UCSD-AML1 (cell line): ENCODE measurements around the gene ARL4C.
A peak's percentile ranks its signal among the peaks of the same experiment; 100 is the strongest.

ENCODE experiments used
- DNase-seq: peaks from one replicate; lab custom pipeline; 2025; ENCODE audit not compliant: unreplicated experiment; lab: John Stamatoyannopoulos, UW

Gene ARL4C, protein sequence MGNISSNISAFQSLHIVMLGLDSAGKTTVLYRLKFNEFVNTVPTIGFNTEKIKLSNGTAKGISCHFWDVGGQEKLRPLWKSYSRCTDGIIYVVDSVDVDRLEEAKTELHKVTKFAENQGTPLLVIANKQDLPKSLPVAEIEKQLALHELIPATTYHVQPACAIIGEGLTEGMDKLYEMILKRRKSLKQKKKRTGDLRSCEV

DNA sequence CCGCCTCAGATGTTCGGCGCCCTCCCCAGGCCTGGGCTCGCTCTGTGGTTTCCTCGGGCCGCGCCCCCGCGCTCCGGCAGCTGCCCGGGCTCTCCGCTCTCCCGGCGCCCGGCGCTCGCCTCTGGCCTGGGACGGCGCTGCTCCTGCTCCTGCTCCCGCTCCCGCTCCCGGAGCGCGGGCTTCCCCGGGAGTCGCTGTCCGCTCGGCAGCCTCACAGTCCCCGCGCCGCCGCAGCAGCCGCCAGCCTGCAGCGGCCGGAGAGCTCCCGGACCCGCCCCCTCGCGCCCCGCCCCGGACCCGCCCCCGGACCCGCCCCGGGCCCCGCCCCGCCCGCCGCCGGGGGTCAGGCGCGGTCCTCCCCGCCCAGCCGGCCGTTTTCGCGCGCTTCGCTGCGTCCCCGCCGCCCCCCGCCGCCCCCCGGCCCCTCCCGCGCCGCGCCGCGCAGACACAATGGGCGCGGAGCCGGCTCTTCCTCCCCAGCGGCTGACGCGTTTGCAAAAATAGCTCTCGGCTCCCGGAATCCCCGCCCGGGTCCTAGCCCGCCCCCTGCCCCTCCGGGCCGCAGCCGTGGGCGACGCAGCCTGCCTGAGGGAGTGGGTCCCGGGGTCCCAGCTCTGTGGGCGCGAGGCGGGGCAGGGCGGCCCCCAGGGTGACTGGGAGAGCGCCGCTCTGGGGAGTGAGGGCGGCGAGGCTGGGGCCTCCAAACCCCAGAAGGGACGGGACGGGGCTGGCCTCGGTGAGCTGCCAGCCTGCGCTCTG is at the start of gene ARL4C:
TSS of gene ARL4C (minus strand) at position 247 of the 759 bp plus-strand sequence. CDS start 495 bp downstream, outside the sequence.
- DNase-seq: peak; percentile 42

DNA sequence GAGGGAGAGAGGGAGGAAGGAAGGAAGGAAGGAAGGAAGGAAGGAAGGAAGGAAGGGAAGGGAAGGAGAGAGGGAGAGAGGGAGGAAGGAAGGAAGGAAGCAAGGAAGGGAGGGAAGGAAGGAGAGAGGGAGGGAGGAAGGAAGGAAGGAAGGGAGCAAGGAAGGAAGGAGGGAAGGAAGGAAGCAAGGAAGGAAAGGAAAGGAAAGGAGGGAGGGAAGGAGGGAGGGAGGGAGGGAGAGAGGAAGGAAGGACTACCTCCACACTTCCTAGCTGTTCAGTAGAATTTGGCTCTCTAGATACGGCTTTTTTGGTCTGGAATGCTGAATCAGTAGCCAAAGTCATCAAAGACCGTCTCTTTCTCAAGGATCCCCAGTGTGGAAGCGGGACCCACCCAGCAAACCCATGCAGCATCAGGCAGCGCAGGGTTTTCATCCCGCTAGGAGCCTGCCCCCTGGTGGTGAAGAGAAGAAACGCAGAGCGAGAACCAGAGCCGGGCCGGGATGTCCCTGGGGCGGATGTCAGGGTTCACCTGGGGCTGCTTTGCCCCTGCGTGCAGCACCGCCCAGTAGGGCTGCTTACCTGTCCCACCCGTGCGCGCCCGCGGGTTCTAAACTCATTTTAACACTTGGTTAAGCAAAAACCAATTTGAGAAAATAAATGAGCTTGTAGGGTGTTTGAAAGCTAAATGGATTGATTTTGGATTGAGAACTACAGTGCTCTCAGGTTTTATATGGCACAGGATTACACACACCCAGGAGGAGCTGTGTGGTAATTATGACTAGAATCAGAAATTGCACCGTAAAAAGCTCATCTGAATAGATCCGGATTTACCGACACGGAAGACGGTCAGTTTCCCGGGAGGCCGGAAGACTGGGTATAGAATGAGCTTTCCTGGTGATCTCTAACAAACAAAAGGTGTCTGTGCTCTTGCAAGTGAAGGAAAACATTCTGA is 48.1 kb upstream of the ARL4C start:
- peak; percentile 43 for DNase-seq

DNA sequence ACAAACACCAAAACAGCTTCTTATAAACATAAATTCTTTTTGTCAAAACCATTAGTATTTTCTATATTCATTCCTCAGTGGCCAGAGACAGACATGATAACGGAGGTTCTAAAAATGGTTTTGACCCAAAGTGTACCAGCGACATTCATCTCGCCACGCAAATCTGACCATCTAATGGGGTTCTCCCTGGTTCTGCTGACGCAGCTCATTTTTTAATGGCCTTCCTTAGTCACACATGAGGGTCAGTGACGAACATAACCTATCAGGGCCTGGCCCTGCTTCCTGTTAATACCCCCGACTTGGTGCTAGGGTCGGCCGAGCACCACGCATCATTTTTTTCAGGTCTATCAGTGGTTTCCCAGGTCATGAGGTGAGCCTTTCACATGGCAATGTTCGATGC is 45.9 kb upstream of the ARL4C start:
- no peak for DNase-seq

DNA sequence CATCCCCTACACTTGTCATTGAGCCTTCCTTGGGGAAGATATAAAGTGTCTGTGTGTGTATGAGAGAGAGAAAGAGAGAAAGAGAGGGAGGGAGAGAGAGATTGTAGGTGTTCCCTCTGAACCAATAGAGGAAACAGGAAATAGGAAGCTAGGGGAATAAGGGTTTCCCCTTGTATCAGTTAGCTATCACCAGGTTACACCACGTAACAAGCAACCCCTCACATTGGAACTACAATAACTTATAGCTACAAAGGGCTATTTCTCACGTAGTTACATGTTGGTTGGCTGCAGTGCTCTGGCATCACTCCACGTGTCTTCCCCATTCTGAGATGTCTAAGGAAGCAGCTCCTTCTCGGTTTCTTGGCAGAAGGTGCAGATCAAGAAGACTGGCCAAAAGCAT is 41.0 kb upstream of the ARL4C start:
- DNase-seq: no peak

DNA sequence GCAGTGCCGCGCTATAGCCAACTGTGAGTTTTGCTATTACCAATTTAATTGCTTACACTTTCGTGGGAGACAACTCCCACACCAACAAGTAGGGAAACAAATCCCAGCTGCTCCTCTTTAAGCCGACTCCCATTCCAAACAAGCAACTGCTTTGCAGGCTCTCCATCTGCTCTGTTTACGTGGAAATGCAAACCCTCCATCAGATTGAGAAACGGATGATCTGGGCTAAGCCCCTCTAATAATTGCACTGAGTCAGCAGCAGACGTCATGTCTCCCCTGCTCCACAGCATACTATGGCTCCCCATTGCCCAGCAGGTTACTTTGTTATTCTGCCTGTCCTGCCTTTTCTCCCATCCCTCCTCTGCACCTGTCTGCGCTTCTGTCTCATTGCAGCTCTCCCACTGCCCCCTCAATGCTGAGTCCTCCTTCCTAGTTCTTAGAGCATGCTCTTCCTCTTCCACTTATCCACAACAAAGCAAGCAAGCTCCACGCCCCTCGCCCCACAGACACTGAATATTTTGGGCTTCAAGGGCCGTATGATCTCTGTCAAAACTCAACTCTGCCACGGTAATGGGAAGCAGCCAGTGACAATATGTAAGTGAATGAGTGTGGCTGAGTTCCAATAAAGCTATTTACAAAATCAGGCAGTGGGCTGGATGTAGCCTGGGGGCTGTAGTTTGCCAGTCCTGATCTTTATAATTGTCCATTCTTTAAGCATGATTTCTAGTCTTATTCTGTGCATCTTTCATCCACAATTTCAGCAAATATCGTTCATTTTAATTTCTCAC is 39.5 kb upstream of the ARL4C start:
- DNase-seq: no peak

DNA sequence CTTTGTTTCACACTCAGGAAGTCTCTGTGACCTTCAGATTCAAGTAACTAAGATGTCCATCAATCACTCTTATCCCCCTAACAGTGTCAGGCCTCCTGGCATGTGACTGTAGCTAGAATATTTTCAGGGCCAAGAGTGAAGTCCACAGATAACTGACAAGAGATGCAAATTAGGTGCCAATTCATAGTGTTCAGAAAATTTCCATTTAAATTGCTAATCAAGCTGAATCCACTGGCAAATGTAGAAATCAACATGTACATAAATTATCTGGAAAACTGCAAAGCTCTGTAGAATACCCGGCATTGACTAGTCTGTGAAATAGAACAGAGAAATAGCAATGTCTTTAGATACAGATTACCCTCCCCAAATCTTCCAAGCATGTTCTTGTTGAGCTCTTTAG is 38.6 kb upstream of the ARL4C start:
- no peak for DNase-seq

DNA sequence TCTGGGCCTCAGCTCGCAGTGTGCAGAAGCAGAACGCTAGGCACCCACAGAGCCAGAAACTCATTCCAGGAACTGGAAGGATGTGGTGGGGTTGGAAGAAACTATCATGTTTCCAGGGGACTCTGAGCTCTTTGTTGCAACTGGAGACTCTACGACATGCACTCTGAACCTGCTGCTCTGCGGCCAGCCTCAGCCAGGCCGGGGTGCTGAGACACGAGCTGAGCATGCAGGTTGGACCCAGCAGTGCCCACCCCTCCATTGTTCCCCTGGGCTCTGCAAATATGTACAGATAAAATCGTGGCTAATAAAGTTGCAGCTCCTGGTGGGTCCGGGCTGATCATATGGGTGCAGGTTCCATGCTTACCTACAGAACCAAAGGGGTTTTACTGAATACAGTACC is 37.6 kb upstream of the ARL4C start:
- DNase-seq: no peak

DNA sequence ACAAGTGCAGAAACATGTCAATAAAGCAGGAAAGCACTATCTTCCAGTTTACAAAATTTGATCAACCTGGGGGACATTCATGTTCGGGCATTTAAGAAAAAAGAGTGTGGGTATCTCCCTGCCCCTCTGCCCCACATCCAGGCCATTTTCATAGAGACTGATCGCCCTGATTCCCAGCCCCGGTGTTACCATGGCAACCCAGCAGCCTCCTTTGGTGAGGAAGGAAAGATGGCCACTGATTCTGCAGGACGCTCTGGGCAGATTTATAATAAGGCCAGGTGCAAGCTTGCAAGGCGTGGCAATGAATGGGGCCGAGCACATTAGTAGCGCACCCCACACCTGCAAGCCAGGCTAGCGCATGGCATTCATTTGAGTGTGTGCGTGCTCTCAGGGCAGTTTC is 36.7 kb upstream of the ARL4C start:
- no peak for DNase-seq

DNA sequence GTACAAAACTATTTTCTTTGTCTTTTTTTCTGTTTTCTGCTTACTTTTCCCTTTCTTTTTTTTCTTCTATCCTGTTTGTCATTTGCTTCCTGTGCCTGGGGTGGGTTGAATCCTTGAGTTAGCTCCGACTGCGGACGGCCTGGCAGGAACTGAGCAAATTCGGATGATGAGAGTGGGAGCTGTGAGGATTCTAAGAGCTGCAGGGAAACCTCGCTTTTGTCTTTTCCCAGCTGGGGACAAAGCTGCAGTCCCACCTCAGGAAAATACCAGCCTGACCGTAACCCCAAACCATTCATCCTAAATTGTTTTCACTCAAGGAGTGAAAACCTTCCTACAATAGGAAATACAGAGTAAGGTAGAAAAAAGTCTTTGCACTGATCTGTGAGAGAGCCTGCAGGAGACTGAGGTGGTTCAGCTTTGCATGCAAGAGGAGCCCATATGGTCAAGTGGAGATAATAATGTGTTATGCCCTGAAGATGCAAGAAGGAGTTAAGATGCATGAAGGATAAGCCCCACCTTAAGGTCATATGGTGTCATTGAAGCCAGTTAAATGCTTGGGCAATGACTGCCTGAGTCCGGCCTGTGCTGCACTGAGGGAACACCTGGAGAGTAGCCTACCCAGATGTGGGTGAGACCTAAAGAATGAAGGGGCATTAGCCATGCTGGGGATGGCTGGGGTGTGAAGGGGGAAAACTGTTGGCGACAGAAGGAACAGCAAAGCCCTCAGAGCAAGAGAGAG is 31.7 kb upstream of the ARL4C start:
- DNase-seq: no peak

DNA sequence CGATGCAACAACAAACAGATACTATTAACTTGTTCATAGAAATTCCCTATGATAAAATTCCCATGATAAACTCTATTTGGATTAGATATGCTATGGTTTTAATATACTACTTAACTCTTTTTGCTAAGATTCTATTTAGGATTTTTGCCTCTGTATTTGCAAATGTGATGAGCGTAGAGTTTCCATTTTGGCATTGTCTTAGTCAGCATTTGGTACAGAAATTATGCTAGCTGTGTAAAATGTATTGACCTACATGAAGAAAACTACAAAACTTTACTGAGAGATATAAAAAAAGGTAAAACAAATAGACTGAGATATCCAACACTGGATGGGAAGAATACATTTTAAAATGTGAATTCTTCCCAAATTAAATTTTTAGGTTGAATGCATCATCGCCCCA is 29.8 kb upstream of the ARL4C start:
- DNase-seq: no peak

DNA sequence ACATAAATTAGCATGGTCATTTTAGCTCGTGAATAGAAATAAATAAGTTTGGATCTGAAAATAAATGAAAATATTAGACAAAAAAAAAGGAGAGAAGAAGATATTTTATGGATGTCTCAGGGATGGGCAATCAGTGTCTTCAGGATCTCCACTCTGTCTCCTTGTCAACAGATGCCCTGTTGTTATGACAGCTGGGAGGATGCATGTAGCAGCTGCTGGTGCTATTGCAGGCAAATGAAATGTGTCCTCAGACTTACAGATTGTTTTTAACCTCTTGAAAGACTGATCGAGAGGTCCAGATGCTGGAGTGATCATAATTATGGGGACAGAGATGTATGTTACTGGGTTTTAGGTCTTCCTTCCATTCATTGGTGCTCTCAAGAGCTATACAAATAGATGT is 24.7 kb upstream of the ARL4C start:
- DNase-seq: no peak

DNA sequence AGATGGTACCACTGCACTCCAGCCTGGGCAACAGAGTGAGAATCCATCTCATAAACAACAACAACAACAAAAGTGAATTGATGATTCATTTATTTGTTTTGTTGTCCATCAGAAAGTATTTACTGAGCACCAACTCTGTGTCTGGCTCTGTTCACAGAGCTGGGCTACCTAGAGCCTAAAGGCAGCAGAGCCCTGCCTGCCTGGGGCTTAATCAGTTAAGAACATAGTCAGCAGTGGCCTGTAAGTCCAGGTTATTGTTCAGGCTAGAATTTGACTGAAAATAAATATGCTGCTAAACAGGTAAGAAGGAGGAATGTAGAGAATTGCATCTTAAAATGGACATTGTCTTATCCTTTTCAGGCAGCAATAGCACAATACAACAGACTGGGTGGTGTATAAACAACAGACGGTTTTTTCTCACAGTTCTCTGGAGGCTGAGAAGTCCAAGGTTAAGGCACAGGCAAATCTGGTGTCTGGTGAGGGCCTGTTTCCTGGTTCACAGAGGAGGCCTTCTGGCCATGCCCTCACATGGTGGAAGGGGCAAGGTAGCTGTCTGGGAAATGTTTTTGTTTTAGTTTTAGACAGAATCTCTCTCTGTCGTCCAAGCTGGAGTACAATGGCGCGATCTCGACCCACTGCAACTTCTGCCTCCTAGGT is 22.2 kb upstream of the ARL4C start:
- DNase-seq: no peak

DNA sequence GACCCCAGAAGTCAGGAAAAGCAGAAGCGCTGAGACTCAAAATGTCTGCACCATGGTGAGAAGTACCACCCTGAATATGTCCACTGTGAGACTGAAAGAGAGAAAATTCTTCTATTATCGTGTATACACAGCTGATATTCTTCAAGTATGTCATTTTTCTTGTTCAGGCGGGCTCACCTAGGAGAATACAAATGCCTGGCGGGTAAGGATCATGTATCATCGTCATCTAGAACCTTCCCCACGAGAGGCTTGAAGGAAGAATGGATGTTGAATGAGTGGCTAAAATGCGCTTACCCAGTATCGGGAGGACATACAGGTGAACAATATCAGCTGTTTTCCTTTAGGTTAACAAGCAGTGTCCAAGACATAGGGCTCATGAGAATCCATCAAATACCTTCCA is 21.1 kb upstream of the ARL4C start:
- DNase-seq: no peak

DNA sequence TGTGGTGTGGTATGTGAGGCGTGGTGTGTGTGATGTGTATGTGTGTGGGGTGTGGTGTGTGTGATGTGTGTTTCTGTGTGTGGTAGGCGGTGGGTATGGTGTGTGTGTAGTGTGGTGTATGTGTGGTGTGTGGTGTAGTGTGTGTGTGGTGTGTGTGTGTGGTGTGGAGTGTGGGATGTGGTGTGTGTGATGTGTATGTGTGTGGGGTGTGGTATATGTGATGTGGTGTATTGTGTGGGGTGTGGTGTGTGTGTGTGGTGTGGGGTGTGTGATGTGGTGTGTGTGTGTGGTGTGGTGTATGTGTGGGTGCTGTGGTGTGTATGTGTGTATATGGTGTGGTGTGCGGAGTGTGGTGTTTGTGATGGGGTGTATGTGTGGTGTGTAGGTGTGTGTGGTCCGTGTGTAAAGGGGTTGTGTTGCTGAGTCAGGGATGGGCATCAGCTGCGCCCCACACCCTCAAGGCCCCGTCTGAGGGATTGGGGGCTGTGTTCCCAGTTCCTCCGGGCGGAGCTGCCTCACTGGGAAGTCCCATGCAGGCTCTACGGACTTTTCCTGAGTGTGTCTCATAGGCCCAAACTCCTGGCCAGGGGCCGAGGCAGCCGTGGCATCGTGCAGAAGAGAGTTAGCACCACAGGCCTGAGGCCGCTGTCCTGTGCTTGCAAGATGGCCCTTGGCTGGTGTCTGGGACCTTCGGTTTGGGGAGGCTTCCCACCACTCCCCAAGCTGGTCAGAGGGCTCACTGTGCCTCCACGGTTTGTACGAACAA is 18.2 kb upstream of the ARL4C start:
- DNase-seq: no peak

DNA sequence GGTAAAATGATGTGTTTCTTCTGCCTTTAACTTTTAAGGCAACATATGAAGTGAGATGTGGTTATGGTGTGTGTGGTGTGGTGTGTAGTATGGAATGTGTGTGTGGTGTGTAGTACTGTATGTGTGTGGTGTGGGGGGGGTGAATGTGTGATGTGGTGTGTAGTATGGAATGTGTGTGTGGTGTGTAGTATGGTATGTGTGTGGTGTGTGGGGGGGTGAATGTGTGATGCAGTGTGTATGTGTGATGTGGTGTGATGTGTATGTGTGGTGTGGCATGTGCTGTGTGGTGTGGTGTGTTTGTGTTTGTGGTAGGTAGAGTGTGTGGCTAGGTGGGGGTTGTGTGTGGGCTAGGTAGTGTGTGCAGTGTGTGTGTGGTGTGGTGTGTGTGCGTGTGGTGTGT is 17.2 kb upstream of the ARL4C start:
- no peak for DNase-seq

DNA sequence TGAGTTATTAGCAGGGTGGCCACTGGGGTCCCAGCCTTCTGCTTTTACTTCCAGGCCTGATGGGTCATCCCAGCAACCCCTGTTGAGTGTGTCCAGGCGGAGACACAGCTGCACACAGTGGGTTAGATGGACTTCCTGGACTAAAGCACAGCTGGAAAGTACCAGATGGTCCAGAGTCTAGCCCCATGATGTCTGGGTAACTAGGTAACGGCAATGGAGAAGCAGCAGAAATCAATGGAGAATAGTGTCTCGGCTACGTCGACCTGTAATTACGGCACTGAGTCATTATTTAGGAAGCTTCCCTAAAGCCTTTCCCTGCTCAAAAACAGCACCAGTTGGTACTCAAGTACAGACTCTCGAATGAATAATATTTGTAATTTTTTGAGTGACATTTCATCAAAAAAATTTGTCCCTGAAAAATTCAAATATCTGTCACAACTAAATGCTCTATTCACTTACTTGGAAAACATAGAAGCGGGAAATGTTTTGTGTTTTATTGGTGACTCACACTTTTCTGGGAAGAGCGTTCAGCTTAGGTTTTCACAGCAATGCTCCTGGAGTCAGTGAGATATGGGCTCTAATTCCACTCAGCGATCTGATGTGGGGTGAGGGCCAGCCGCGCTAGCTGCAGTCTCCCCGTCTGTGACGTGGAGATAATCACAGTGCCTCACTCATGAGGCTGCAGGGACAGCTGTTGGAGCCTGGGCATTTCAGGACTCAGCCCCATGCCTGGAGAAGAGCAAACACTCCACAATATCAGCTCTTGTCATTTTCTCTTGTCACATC is 16.2 kb upstream of the ARL4C start:
- DNase-seq: no peak

DNA sequence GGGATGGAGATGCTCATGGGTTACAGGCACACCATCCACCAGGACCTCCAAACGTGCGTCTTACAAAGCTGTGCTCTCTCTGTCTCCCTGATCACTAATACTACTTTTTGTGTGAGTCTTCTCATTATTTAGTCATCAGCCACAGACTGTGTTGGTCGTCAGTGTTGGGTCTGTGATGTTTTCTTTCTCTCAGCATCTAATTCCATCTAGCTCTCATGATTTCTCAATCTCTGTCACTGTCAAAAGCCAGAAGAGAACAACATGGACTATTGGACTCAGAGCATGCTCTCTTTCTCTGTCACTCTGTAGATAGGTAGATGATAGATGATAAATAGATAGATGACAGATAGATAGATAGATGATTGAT is 6.0 kb upstream of the ARL4C start:
- DNase-seq: no peak

DNA sequence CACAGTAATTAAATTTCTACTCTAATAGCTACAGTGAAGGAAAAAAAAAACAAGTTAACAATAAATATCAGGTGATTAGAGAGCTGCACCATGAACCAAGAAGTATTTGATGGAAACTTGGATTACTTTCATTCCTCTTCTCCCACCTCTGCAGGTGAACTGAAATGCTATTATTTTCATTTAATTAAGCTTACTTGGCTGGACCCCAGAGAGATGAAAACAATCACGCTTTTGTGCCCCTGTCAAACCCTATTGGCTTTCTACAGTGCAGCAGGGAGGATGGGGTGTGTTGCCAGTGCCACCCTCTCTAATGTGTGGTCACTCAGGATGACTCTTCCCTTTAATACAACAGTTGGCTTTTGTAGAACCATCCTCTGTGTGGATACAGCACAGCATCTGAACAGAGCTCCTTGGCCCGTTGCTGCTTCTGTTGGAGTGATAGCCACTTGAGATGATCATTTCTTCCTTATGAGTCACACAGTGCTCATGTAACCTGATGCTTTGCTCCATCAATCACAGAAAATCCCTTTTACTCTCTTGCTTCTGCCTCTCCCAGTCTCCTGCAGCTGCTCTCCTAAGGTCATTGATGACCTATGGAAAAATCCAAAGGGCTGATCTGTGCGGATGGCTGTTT is 5.5 kb upstream of the ARL4C start:
- no peak for DNase-seq
